ENCODE data around the gene GPALPP1.
A peak's percentile ranks its signal among the peaks of the same experiment; 100 is the strongest.
"Not testable (repeated sequence)": the region's sequence is repeated elsewhere in the genome, so short reads cannot be mapped to it uniquely, and the experiment has no call there.

The GPALPP1 gene

DNA sequence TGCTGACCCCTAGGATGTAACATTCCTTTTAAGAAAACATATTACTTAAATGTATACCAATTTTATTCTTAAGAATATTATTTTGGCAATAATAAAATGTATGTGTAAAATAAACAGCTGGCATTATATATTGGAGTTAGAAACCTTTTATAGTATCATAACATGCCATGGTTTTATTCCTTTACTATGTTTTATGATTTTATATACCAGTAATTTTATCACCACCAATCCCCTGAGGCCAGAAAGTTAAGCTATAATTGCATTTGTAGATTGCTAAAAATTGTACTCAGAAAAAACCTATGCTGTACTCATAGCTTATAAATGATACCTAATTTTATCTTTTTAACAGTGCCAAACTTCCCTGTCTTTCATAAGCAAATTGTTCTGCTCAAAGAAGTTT, 17.9 kb downstream of the GPALPP1 start:
- no peak for DNase-seq

DNA sequence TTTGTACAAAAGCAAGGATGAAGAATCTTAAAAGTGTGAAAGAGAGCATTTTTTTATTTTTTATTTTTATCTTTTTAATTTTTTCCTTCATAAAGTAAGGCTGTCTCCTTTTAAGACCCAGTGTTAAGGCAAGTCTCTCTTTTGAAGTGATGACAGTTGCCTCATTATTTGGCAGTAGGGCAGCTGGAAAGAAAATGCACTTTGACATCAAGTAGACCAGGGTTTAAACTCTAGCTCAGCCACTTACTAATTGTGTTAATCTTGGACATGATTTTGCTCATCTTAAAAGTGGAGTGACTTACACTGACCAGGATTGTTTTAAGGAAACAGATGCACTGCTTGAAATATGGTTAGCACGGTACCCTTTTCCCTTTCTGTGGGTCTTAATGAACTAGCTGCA, 18.5 kb downstream of the GPALPP1 start:
- DNase-seq, result no peak

DNA sequence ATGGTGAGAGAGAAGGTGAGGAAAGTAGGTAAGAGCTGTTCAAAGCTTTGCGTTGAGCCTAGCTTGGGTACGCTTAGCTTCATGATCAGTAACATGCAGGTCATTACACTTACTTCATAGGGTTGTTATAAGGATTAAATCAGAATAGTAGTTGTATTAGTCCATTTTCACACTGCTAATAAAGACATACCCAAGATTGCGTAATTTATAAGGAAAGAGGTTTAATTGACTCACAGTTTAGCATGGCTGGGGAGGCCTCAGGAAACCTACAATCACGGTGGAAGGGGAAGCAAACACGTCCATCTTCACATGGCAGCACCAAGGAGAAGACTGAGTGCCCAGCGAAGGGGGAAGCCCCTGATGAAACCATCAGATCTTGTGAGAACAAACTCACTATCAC, 21.9 kb downstream of the GPALPP1 start:
- DNase-seq, result no peak

DNA sequence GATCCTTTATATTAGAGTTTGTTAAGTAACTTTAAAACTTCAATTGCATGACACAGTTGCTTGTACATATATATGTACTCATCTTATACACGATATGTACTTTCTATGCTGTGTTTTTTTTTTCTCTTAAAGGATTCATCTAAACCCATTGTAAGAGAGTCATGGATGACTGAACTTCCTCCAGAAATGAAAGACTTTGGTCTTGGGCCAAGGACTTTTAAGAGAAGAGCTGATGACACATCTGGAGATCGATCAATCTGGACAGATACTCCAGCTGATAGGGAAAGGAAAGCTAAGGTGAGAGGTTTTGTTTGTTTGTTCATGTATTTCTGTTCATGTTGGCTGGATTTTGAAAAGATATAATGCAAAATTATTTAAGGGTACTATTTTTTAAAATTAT, 26.0 kb downstream of the GPALPP1 start:
- no peak for DNase-seq

DNA sequence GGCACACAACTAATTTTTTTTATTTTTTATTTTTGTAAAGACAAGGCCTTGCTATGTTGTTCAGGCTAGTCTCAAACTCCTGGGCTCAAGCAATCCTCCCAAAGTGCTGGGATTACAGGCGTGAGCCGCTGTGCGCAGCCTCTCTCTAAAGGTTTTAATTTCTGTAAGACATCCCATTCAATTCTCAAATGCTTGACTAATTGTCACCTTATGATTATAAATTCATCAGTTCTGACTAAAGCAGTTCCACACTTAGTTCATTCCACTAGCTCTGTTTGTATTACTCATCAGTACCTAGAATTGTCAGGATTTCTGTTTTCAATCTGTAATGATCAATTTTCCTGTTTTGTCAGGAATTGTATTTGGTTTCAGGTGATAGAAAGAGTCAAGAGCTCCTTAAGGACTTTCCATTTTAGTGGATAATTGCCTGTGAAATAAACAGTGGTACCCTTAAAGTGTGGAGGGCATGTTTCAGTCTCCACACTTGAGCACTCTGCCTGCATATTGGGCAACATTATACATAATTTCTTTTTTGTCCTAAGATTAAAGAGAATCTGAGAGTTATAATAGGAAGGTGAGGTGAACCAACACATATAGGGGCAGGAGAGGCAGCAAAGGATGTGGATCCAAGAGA, 27.6 kb downstream of the GPALPP1 start:
- DNase-seq, result no peak

DNA sequence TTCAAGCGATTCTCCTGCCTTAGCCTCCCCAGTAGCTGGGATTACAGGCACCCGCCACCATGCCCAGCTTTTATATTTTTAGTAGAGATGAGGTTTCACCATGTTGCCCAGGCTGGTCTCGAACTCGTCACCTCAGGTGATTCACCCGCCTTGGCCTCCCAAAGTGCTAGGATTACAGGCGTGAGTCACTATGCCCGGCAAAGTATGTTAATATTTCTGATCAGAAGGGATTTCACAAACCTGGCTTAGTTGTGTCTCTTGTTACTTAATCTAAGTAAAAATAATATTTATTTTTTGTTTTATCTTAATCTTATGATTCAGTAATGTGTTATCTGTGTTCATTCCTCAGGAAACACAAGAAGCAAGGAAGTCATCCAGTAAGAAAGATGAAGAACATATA, 30.6 kb downstream of the GPALPP1 start:
- not testable (repeated sequence) for DNase-seq

DNA sequence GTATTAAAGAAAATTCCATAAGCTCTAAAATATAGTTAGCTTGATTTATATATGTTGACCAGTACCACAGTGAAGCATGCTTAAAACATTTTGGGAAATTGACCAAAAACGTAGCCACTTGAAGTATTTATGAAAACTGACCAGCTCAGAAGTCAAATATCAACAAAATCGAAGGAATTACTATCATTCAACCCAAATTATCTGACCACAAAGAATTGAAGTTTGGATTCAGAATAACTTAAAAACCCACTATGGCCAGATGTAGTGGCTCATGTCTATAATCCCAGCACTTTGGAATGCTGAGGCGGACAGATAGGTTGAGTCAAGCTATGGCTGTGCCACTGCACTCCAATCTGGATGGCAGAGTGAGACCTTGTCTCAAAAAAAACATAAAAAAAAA, 31.9 kb downstream of the GPALPP1 start:
- no peak for DNase-seq

DNA sequence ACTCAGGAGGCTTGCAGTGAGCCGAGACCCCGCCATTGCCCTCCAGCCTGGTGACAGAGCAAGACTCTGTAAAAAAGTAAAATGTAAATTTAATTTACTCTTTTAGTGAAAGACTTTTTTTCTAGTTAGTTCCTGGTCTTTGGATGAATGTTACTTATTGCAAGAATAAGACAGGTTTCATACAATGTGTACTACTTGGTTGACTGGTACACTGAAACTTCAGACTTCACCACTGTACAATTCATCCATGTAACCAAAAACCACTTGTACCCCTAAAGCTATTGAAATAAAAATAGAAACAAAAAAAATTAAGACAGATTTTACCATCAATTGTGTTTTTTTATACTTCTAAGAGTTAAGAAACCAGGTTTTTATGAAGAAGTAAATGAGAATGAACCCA, 35.5 kb downstream of the GPALPP1 start:
- DNase-seq, result no peak

DNA sequence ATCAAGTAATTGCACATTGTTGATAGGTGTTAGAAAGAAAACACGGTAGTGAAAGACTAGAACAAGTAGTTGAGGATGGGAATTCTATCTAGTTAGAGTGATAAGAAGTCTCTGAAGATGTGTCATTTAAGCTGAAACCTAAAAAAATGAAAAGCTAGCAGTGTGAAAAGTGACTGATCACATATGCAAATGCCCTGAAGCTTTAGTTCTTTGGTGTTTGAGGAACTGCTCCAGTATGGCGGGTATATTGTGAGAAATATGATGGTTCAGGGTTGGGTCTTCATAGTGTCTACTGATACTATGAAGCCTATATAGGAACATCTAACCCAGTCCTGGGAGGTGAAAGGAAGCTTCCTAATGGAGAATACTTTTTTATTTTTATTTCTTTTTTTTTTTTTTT, 45.0 kb downstream of the GPALPP1 start:
- DNase-seq, result no peak

DNA sequence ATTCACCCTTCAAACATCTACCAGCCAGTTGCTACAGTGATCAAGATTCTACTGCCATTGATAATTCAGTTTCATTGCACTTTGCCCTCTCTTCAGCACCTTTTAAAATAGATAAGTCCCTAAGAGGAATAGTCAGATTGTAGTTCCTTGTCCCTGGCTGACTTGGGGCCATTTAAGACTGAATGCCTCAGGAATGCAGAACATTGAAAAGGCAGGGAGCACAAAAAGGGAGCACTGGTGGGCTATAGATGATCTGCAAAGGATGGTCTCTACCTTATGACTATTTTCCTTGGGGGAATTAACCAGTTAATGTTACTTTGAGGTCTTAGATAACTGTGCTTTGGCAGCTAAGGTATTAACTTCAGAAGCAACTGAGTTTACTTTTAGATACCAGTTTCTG, 46.9 kb downstream of the GPALPP1 start:
- DNase-seq, result no peak

DNA sequence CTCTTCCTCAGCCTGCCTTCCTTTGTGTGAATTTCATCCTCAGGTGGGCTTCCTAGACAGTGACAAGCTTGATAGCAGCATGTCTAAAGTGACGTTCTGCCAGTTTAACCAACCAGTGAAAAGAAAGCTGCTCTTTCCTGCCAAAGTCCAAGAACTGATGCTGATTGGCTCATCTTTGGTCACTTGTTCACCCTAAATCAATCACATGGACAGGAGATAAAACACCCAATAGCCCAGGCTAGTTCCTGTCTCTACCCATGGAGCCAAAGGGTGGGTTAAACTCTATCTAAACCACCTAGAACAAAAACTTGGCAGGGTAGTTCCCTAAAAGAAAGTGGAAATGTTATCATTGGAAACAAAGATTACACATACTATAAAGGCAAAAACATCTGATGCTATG, 50.8 kb downstream of the GPALPP1 start:
- DNase-seq, result no peak

DNA sequence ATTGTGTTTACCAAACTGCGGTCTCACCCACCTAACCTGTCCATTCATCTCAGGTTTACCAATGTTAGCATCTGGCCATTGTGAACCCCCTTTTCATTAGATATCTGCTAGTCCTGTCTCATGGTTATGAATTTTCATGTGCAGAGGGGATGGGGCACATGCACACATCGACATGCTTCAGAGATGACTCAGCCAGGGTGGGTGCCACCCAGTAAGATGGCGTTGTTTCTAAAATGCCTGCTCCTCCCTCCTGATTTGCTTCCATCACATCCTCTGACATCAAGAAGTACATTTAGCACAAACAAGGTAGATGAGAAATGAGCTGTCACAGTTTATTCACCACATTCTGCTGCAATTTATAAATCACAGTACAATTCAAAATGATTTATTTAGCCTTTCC, 51.3 kb downstream of the GPALPP1 start:
- no peak for DNase-seq

DNA sequence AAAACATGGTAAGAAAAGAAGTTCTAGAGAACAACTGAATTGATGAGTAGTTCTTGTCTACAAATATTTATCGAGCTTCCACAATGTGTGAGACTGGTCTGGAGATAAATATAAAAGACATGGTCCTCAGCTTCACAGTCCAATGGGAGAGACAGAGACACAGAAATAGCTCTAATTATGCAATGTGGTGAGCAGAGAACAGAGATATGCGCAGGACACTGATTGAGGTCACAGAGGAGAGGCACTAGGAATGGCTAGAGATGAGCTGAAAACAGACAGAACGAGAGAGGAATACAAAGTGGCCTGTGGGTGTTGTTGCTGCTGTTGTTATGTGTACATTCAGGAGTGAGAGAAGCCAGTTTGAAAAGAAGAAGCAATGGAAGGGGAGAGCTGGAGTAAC, 53.2 kb downstream of the GPALPP1 start:
- no peak for DNase-seq

DNA sequence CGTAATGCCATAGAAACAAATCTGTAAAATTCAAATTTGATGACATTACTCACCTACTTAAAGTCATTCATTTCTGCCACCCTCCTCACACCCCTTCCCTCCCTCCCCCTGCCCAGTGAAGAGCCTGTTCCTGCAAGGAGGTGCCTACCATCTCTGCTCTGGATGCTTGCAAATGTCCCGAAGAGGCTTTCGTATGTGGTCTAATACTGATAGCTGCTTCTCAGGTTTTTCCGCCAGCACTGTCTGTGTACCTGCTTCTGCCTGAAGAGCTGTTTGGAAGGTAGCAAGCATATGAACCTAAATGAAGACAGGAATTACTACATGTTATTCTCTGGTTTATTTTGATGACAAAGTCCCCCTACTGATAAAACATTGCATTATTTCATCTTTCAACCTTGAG, 57.1 kb downstream of the GPALPP1 start:
- DNase-seq, result no peak

DNA sequence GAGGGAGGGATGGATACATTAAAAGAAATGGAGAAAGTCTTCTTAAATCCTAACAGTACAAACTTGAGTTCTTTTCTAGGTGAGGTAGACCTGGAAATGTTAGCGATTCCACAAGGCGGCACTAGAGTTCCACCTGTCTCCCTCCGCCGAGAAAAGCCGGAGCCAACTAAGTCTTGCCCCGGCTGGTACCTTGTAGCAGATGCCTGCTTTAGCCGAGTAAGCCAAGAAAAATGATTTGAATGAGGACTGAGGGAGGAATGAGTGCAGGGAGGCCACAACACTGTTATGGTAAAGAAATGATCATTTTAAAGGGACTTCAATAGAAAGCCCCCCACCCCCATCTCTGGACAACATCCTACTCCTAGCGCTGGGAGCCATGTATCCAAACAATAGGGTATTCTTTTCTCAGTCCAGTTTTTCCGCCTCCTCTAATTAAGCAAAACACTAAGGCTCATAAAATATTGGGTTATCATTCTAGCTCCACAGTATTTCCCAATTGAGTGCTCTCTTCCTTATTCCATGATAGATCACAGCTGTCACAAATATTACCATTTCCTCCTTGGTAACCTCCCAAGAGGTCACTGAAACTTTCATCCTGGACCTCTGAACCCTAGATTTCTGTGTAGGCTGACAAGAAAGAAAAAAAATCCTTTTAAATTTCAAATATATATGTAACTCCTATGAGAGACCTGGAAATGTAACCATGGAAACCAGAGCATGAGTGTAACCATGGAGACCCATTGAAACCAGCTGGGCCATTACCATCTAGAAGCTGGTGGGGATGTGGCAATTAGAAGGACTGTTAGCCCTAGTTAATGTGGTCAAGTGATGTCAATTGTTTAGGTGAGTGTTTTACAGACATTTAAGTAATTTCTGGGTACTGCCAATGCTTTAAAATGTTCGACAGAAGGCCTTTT, 58.3 kb downstream of the GPALPP1 start:
- DNase-seq, result peak; percentile 83

DNA sequence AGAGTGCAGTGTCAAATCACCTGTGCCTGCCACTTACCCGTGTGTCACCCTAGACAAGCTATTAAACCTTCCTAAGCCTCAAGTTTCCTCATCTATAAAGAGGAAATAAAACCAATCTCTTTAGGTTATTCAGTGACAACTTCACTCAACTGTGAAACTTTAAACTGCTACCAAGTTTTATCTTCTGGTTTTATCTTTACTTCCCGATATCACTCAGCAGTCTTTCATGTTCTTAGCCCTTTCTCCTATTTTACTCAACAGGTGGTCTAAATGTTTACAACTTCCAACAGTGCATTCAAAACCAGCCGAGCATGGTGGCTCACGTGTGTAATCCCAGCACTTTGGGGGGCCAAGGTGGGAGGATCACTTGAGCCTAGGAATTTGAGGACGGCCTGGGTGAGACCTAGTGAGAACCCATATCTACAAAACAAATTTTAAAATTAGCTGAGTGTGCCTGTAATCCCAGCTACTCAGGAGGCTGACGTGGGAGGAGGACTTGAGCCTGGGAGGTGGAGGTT, 59.6 kb downstream of the GPALPP1 start:
- no peak for DNase-seq

DNA sequence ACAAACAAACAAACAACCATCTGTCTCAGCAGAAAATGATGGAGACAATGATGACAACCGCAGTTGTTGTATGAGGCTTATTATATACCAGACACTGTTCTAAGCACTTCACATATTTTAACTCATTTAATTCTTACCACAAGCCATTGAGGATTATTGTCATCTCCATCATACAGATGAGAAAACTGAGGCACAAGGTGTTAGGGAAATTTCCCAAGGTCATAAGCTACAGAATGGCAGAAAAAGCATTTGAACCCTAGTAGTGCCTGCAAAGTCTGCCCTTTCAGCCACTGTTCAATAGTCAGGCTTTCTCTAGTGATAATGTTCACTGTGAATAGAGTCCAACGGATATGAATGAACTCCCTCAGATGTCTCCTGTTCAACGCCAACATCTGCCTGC, 60.1 kb downstream of the GPALPP1 start:
- DNase-seq, result no peak

DNA sequence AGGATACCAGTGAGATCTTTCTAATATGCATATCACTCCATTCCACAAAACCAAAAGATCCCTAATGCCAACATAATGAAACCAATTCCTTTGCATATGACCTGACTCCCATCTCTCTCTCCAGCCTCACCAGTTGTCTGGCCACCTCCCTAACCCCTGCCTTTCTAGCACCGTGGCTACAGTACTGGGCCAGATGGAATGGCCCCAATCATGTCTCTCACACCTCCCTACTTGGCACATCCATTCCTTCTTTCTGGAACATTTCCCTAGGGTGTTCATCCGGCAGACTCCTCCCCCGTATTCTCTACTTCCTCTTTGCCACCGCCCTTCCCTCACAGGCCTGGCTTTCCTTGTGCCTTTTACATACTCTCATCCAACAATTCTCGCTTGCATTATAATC, 62.0 kb downstream of the GPALPP1 start:
- no peak for DNase-seq

DNA sequence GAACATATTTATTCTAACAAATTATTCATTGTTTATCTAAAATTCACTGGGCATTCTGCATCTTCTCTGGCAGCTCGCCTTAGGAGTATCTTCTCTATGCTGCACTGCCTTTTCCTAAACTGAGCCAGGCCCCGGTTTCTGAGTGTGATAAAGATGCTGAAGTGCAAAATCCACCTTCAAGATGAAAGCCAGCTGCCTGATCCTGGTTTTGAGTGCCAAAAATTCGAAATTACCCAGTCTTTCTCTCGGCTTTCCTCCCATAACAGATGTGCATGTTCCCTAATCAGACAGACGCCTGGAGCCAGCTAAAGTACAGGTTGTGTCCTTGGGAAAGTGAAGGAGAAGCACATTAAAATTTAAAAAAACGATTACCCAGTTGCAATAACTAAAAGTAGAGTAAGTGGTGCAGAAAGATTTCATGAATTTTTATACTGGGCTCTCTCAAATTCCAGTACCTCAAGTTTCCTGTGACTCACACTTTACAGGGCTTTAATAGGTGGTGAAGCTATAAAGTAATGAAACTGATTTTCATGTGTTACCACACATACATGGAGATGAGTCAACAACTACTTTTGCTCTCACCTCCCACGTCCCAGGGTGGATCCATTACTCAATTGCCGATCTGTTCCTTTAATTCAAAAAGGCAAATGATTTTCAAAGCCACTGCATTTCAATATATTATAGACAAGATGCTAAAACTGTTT, 66.0 kb downstream of the GPALPP1 start:
- DNase-seq, result no peak

DNA sequence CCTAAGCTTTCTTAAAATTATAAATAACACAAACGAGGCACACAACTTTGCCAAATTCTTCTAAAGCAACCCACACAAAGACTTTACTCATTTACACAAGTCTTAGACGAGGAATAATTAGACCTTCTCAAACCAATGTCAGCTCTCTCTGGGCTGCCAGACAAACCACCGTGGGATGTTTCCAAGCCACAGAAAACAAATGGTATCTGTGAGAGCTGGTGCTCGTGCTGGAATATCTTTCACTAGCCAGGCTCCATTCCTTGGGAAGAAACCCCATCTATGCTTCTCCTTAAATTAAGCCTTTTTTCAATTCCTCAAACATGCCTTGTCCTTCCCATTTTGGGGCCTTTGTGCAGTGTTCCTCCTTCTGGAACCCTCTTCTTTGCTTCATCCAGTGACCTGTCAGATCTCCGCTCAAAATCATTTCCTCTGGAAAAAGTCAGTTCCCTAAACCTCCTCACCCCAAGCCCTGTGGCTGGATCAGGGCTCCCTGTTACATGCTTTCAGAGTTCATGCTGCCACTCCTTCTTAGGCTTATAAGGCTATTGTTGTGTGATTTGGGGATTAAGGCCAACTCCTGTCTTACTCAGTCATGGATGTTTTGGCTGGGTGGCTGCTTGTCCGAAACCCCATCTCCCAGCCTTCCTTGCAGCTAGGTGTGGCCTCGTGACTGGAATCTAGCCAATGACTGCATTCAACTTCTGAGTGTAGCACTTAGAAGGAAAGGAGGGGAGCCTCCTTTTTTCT, 66.7 kb downstream of the GPALPP1 start:
- DNase-seq, result no peak

DNA sequence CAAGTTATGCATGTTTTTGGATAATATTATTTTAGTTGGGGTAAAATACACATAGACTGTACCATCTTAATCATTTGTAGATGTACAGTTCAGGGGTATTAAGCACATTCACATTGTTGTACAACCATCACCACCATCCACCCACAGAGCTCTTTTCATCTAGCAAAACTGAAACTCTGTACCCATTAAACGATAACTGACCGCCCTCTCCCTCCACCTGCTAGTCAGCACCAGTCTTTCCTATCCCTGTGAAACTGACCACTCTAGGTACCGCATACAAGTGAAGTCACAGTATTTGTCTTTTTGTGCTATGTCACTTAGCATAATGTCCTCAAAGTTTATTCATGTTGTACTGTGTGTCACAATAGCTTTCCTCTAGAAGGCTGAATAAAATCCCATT, 70.7 kb downstream of the GPALPP1 start:
- no peak for DNase-seq

DNA sequence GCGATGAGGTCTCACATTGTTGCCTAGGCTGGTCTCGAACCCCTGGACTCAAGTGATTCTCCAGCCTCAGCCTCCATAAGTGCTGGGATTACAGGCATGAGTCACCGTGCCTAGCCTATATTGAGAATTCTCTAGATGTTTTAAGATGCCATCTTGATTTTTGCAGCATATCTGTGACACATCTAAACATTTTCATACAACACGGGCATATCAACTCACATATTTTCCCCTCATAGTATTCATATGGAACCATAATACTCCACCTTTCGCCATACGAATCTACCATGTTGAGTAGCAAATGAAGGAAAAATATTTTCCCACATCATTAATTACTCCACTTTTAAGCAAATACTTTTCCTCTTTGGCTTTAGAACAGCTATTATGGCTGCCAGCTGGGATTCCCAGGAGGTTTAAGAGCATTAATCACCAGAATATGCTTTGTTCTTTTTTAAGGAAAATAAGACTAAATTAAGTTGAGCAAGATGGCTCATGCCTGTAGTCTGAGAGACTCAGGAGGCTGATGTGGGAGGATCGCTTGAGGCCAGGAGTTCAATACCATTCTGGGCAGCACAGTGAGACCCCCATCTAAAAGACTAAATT, 74.0 kb downstream of the GPALPP1 start:
- no peak for DNase-seq

DNA sequence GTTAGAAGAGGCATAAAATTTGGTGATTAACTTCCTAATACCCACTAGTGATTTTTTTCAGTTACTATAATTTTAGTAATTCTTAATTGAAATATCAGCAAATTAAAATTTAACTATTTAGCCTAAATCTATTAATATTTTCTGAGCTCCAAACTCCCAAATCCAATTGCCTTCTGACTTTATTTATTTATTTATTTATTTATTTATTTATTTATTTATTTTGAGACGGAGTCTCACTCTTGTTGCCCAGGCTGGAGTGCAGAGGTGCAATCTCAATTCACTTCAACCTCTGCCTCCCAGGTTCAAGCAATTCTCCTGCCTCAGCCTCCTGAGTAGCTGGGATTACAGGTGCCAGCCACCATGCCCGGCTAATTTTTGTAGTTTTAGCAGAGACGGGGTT, 74.6 kb downstream of the GPALPP1 start:
- DNase-seq, result not testable (repeated sequence)

Data from activated CD8-positive, alpha-beta memory T cell treated with anti-CD3 and anti-CD28 coated beads, Interleukin-2, amount 50 U/mL, for 48 hours (primary cell).